IPS DF 19.7 (cell line): Measurements from ENCODE around the gene SF3B3.
"Not testable (repeated sequence)": the region's sequence is repeated elsewhere in the genome, so short reads cannot be mapped to it uniquely, and the experiment has no call there.

Experiments used
- DNase-seq: peaks from one replicate; pipeline ENCODE4 v3.0.0-alpha.2; 2013; ENCODE audit warnings: low read depth, low spot score

Gene SF3B3

GRCh38 chr16:70511833-70512232, 11.8 kb upstream of the SF3B3 start:
- DNase-seq: no peak

- DNase-seq: no peak
Observed at GRCh38 chr16:70512456-70512855, 11.2 kb upstream of the SF3B3 start.

GRCh38 chr16:70520612-70521297, 2.9 kb upstream of the SF3B3 start:
- no peak for DNase-seq

- no peak for DNase-seq
Observed at GRCh38 chr16:70522216-70523075, 1.2 kb upstream of the SF3B3 start.

- DNase-seq: peak; percentile 59
Observed at GRCh38 chr16:70523076-70523742, 407 bp upstream of the SF3B3 start, which contains the start of gene COG4. Gene COG4, minus strand, starts transcription at chr16:70523554. Its CDS starts 11 bp downstream, at chr16:70523543.

- DNase-seq: not testable (repeated sequence)
Observed at GRCh38 chr16:70524399-70524825, 796 bp downstream of the SF3B3 start.

- no peak for DNase-seq
Observed at GRCh38 chr16:70526403-70526802, 2.8 kb downstream of the SF3B3 start.

- DNase-seq: no peak
Observed at GRCh38 chr16:70527315-70527996, 3.8 kb downstream of the SF3B3 start.

- no peak for DNase-seq
Observed at GRCh38 chr16:70529051-70529777, 5.6 kb downstream of the SF3B3 start.

GRCh38 chr16:70529954-70530353, 6.3 kb downstream of the SF3B3 start:
- DNase-seq: not testable (repeated sequence)

GRCh38 chr16:70534971-70535370, 11.4 kb downstream of the SF3B3 start:
- no peak for DNase-seq

GRCh38 chr16:70540994-70541393, 17.4 kb downstream of the SF3B3 start:
- DNase-seq: no peak

- DNase-seq: no peak
Observed at GRCh38 chr16:70544548-70544947, 20.9 kb downstream of the SF3B3 start.

GRCh38 chr16:70548936-70549335, 25.3 kb downstream of the SF3B3 start:
- no peak for DNase-seq

- no peak for DNase-seq
Observed at GRCh38 chr16:70550082-70550481, 26.5 kb downstream of the SF3B3 start.

GRCh38 chr16:70551788-70552187, 28.2 kb downstream of the SF3B3 start:
- DNase-seq: no peak

- DNase-seq: no peak
Observed at GRCh38 chr16:70552675-70553074, 29.1 kb downstream of the SF3B3 start.

- DNase-seq: no peak
Observed at GRCh38 chr16:70553645-70554044, 30.0 kb downstream of the SF3B3 start.

GRCh38 chr16:70556063-70556462, 32.4 kb downstream of the SF3B3 start:
- no peak for DNase-seq

- no peak for DNase-seq
Observed at GRCh38 chr16:70561623-70562022, 38.0 kb downstream of the SF3B3 start.

- no peak for DNase-seq
Observed at GRCh38 chr16:70563636-70564035, 40.0 kb downstream of the SF3B3 start.
